IMR-90 (cell line): ENCODE results near the gene LTC4S.

ENCODE experiments used
- CEBPB ChIP-seq: IDR thresholded peaks from 2 replicates; pipeline ENCODE4 v1.6.1; 2012; ENCODE audit warnings: low read depth, low read length, improper control_type of control experiment
- ELK1 ChIP-seq: fragments of 150-350 bp; IDR thresholded peaks from 2 replicates; pipeline ENCODE4 v1.6.1; 2016; ENCODE audit warnings: low read depth, mild to moderate bottlenecking, low read length, moderate library complexity, borderline replicate concordance
- FOS ChIP-seq: fragments of 150-350 bp; IDR thresholded peaks from 2 replicates; pipeline ENCODE4 v1.6.1; 2016; ENCODE audit warnings: low read depth, low read length
- MAFK ChIP-seq: IDR thresholded peaks from 2 replicates; pipeline ENCODE4 v1.6.1; 2012; ENCODE audit warnings: low read depth, low read length, improper control_type of control experiment
- POLR2A ChIP-seq: IDR thresholded peaks from 2 replicates; pipeline ENCODE4 v1.6.1; 2012; ENCODE audit warnings: mild to moderate bottlenecking, low read depth, low read length
- SMC3 ChIP-seq: fragments of 150-350 bp; IDR thresholded peaks from 2 replicates; pipeline ENCODE4 v1.6.1; 2016; ENCODE audit warnings: low read depth, mild to moderate bottlenecking, antibody characterized with exemption, low read length, moderate library complexity
- TF ChIP-seq, protein P1 (sequence below): conservative IDR thresholded peaks from 2 replicates; pipeline ENCODE4 v1.5.1; 2012; ENCODE audit warnings: mild to moderate bottlenecking, low read depth, low read length, improper control_type of control experiment
- TF ChIP-seq, protein P2 (sequence below): fragments of 150-350 bp; IDR thresholded peaks from 2 replicates; pipeline ENCODE4 v1.6.1; 2017; ENCODE audit warnings: mild to moderate bottlenecking, antibody characterized with exemption, low read length, low read depth

DNA sequence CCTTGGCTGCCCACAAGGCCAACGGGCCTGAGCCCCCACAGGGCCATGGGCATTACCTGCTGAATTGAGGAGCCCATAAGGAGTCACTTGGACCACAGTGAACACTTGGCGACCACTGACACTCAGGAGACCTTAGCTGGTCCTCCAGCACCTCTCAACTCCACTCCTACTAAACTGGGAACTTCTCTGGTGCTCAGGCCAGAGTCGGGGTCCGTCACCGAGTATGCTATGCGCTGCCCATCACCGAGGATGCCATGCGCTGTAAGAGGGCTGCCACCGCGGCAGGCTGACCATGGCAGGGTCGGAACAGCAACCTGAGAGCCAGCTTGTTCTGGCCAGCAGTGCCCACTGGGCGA, 26.3 kb downstream of the LTC4S start:
- TF ChIP-seq FOS (no peak), ELK1 (no peak), SMC3 (no peak), CEBPB (no peak), MAFK (no peak), POLR2A (no peak)
- TF ChIP-seq, protein P1, sequence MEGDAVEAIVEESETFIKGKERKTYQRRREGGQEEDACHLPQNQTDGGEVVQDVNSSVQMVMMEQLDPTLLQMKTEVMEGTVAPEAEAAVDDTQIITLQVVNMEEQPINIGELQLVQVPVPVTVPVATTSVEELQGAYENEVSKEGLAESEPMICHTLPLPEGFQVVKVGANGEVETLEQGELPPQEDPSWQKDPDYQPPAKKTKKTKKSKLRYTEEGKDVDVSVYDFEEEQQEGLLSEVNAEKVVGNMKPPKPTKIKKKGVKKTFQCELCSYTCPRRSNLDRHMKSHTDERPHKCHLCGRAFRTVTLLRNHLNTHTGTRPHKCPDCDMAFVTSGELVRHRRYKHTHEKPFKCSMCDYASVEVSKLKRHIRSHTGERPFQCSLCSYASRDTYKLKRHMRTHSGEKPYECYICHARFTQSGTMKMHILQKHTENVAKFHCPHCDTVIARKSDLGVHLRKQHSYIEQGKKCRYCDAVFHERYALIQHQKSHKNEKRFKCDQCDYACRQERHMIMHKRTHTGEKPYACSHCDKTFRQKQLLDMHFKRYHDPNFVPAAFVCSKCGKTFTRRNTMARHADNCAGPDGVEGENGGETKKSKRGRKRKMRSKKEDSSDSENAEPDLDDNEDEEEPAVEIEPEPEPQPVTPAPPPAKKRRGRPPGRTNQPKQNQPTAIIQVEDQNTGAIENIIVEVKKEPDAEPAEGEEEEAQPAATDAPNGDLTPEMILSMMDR = no peak
- TF ChIP-seq, protein P2, sequence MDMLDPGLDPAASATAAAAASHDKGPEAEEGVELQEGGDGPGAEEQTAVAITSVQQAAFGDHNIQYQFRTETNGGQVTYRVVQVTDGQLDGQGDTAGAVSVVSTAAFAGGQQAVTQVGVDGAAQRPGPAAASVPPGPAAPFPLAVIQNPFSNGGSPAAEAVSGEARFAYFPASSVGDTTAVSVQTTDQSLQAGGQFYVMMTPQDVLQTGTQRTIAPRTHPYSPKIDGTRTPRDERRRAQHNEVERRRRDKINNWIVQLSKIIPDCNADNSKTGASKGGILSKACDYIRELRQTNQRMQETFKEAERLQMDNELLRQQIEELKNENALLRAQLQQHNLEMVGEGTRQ = no peak
